Mesenteric fat pad (tissue), 1 donor: Measurements from ENCODE around the gene POU5F2. TPM values are rescaled to one million over a fixed set of nuclear protein-coding genes. Genes with fewer than 3 reads are reported as not detected.

Source experiments
- DNase-seq: peaks from one replicate; pipeline ENCODE4 v3.0.0-alpha.2; 2020; ENCODE audit warnings: low spot score
- total RNA-seq: library from RNA; stranded (reverse); fragmentation: NEBNext Ultra II Directional; extraction: Animal tissue kit (Norgen Biotek cat#: 25700); gene quantifications from one replicate; pipeline ENCODE4 v1.2.1, GENCODE V29; 2021
- donor health status: DM: yes; HTN: yes; CAD: no.

Gene POU5F2
- total RNA-seq, 1 donor from 2014 or later = 1.9 TPM

- DNase-seq = no peak
Measured at GRCh38 chr5:93717162-93717561, 24.2 kb downstream of the POU5F2 start.

- no peak for DNase-seq
Measured at GRCh38 chr5:93716453-93716852, 24.9 kb downstream of the POU5F2 start.

GRCh38 chr5:93715761-93716160, 25.6 kb downstream of the POU5F2 start:
- no peak for DNase-seq

GRCh38 chr5:93715327-93715726, 26.1 kb downstream of the POU5F2 start:
- no peak for DNase-seq

GRCh38 chr5:93708442-93708841, 33.0 kb downstream of the POU5F2 start:
- no peak for DNase-seq

- no peak for DNase-seq
Measured at GRCh38 chr5:93705896-93706295, 35.5 kb downstream of the POU5F2 start.

- DNase-seq = no peak
Measured at GRCh38 chr5:93704996-93705395, 36.4 kb downstream of the POU5F2 start.

- no peak for DNase-seq
Measured at GRCh38 chr5:93691997-93692396, 49.4 kb downstream of the POU5F2 start.

Other genes with a start within 250 kb of the POU5F2 start
- 23.2 TPM for gene NR2F1-AS1, start 160.4 kb downstream of the POU5F2 start, total RNA-seq
- 71.5 TPM for gene NR2F1, start 158.4 kb downstream of the POU5F2 start, total RNA-seq